SU-DHL-6 (cell line): ENCODE measurements around the gene UQCR10.

Experiments used
- H2AFZ ChIP-seq: fragments of 200-600 bp; sonication (generic); 2 replicates; pipeline ENCODE4 v1.6.1; 2014; ENCODE audit warnings: low read depth, mild to moderate bottlenecking, moderate library complexity, mixed read lengths, antibody characterized with exemption, low read length; ENCODE audit not compliant: severe bottlenecking
- H3F3A ChIP-seq: fragments of 200-600 bp; shearing (Covaris generic); 2 replicates; pipeline ENCODE4 v1.6.0; 2016; ENCODE audit warnings: antibody characterized with exemption, mild to moderate bottlenecking; ENCODE audit not compliant: insufficient read depth
- H3K27ac ChIP-seq: fragments of 200-600 bp; sonication (generic); 2 replicates; pipeline ENCODE4 v1.5.1; 2016; ENCODE audit warnings: low read depth, mild to moderate bottlenecking, low read length, moderate library complexity, mixed read lengths
- H3K27me3 ChIP-seq: fragments of 200-600 bp; sonication (generic), shearing (Covaris generic); 2 replicates; pipeline ENCODE4 v1.6.0; 2014; ENCODE audit warnings: mild to moderate bottlenecking, low read length
- H3K36me3 ChIP-seq: fragments of 200-600 bp; sonication (generic); 2 replicates; pipeline ENCODE4 v1.6.1; 2014; ENCODE audit warnings: mild to moderate bottlenecking, low read length, mixed read lengths
- H3K4me2 ChIP-seq: fragments of 300-600, 200-600 bp; shearing (Covaris generic), sonication (generic); 2 replicates; pipeline ENCODE4 v1.6.0; 2014; ENCODE audit warnings: low read length, low read depth, mild to moderate bottlenecking; ENCODE audit not compliant: poor library complexity, severe bottlenecking
- H3K4me3 ChIP-seq: fragments of 200-600 bp; sonication (generic); 2 replicates; pipeline ENCODE4 v1.5.1; 2014; ENCODE audit warnings: antibody characterized with exemption, low read length, mild to moderate bottlenecking, mixed read lengths; ENCODE audit not compliant: insufficient read depth, poor library complexity, severe bottlenecking
- H3K79me2 ChIP-seq: fragments of 200-600 bp; sonication (generic); 2 replicates; pipeline ENCODE4 v1.6.1; 2014; ENCODE audit warnings: mild to moderate bottlenecking, low read length, moderate library complexity; ENCODE audit not compliant: insufficient read depth
- H3K9ac ChIP-seq: fragments of 200-600 bp; sonication (generic); 2 replicates; pipeline ENCODE4 v1.7.0; 2014; ENCODE audit warnings: mild to moderate bottlenecking, low read length
- H3K9me2 ChIP-seq: fragments of 200-600 bp; sonication (generic); replicated peaks from 2 replicates; pipeline ENCODE4 v1.6.1; 2014; ENCODE audit warnings: low read length; ENCODE audit not compliant: insufficient read depth
- H3K9me3 ChIP-seq: fragments of 200-600 bp; sonication (generic); 2 replicates; pipeline ENCODE4 v1.6.1; 2014; ENCODE audit warnings: low read length, mixed read lengths; ENCODE audit not compliant: insufficient read depth
- H4K20me1 ChIP-seq: fragments of 200-600 bp; sonication (generic); 2 replicates; pipeline ENCODE4 v1.6.1; 2014; ENCODE audit warnings: low read depth, mild to moderate bottlenecking, antibody characterized with exemption, low read length, moderate library complexity, mixed read lengths
- CTCF ChIP-seq: fragments of 200-600 bp; sonication (generic); IDR thresholded peaks from one replicate; pipeline ENCODE4 v1.5.1; 2017; ENCODE audit warnings: antibody characterized with exemption, mild to moderate bottlenecking, low read length, moderate library complexity; ENCODE audit not compliant: insufficient read depth, poor library complexity, severe bottlenecking
- EZH2phosphoT487 ChIP-seq: fragments of 200-600 bp; sonication (generic), shearing (Covaris generic); conservative IDR thresholded peaks from 2 replicates; pipeline ENCODE4 v1.6.1; 2018; ENCODE audit warnings: mild to moderate bottlenecking, antibody characterized with exemption, low read length, moderate library complexity, mixed read lengths

UQCR10 gene

GRCh38 chr22:29767171-29768051, at the start of gene UQCR10:
Gene UQCR10 (plus strand): TSS chr22:29767369. CDS start chr22:29767399, 30 bp downstream.
- Histone ChIP-seq H4K20me1 (no peaks in the 10 kb centered on the region), H3K4me3 (peak within 1 kb of the TSS; percentile 88), H3K79me2 (peaks cover 25% of the 10 kb centered on the region), H3K4me2 (peak within 1 kb of the TSS; percentile 69), H3K36me3 (0 out of 2 replicates have a peak, but pooled peaks cover 2% of the 10 kb centered on the region), H3K9me2 (no peaks in the 10 kb centered on the region), H3K27me3 (no peaks in the 10 kb centered on the region), H2AFZ (peak within 1 kb of the TSS; percentile 72), H3K27ac (peak within 1 kb of the TSS; percentile 58), H3K9me3 (no peaks in the 10 kb centered on the region), H3K9ac (peak within 1 kb of the TSS; percentile 79), H3F3A (no peaks in the 10 kb centered on the region)
- TF ChIP-seq CTCF (no peak), EZH2phosphoT487 (no peak)

- H3F3A ChIP-seq: no peaks in the 10 kb centered on the region
- no peak overlapping the region for H3K4me3 ChIP-seq
- H3K9me3 ChIP-seq: no peaks in the 10 kb centered on the region
- no peak overlapping the region for H3K4me2 ChIP-seq
- H3K36me3 ChIP-seq: no peaks in the 10 kb centered on the region
- H3K27me3 ChIP-seq: no peaks in the 10 kb centered on the region
- no peaks in the 10 kb centered on the region for H3K79me2 ChIP-seq
- H3K27ac ChIP-seq: no peak overlapping the region
- TF ChIP-seq EZH2phosphoT487 (no peak), CTCF (no peak)
- no peaks in the 10 kb centered on the region for H4K20me1 ChIP-seq
- H2AFZ ChIP-seq: no peak overlapping the region
- H3K9me2 ChIP-seq: no peaks in the 10 kb centered on the region
- no peak overlapping the region for H3K9ac ChIP-seq
These were observed 49.4 kb upstream of the UQCR10 start for GRCh38 chr22:29717789-29718188.

GRCh38 chr22:29718949-29719898, 47.9 kb upstream of the UQCR10 start:
- H3K27me3 ChIP-seq: no peaks in the 10 kb centered on the region
- H3K4me2 ChIP-seq: no peak overlapping the region
- H4K20me1 ChIP-seq: no peaks in the 10 kb centered on the region
- no peak for TF ChIP-seq EZH2phosphoT487
- no peak for TF ChIP-seq CTCF
- no peaks in the 10 kb centered on the region for H3K9me2 ChIP-seq
- H3K4me3 ChIP-seq: no peak overlapping the region
- H3K79me2 ChIP-seq: no peaks in the 10 kb centered on the region
- no peak overlapping the region for H3K27ac ChIP-seq
- no peak overlapping the region for H2AFZ ChIP-seq
- no peaks in the 10 kb centered on the region for H3K36me3 ChIP-seq
- H3K9ac ChIP-seq: no peak overlapping the region
- H3F3A ChIP-seq: no peaks in the 10 kb centered on the region
- no peaks in the 10 kb centered on the region for H3K9me3 ChIP-seq
